HEK293 (cell line): ENCODE measurements around the gene RCN2.

Experiments used
- CTCF ChIA-PET: fragments of 350-600 bp; formaldehyde crosslinking; extraction: SDS; loops from one replicate; lab custom pipeline; 2021; ENCODE audit warnings: antibody characterized with exemption; lab: Yijun Ruan, JAX
- POLR2A ChIA-PET: fragments of 300-600 bp; formaldehyde crosslinking; extraction: SDS; loops from one replicate; lab custom pipeline; 2020; ENCODE audit warnings: antibody characterized with exemption, inconsistent platforms; lab: Yijun Ruan, JAX
- H3K27ac ChIP-seq: fragments of 200-500 bp; sonication (Bioruptor generic); 2 replicates; pipeline ENCODE4 v1.5.1; 2014; ENCODE audit warnings: low read depth, low read length, control low read depth, inconsistent platforms; ENCODE audit errors: extremely low read depth
- H3K36me3 ChIP-seq, 2 experiments: fragments of 200-500 bp in 1 of 2; sonication (Bioruptor generic) in 1 of 2; 1 replicate in 1 of 2; 2 replicates in 1 of 2; pipeline ENCODE4 v1.5.1; 2014 to 2017; ENCODE audit warnings: inconsistent platforms in 2 of 2, low read length in 2 of 2; ENCODE audit not compliant: control insufficient read depth in 2 of 2, insufficient read depth in 1 of 2
- H3K4me1 ChIP-seq: fragments of 200-500 bp; sonication (Bioruptor generic); 2 replicates; pipeline ENCODE4 v1.5.1; 2014; ENCODE audit warnings: mild to moderate bottlenecking, low read length, inconsistent platforms; ENCODE audit not compliant: control insufficient read depth, insufficient read depth
- H3K4me3 ChIP-seq: 2 replicates; pipeline ENCODE4 v1.5.1; 2011; ENCODE audit warnings: low read depth, mild to moderate bottlenecking, control low read depth, low read length, moderate library complexity
- H3K9me3 ChIP-seq: fragments of 200-500 bp; sonication (Bioruptor generic); 2 replicates; pipeline ENCODE4 v1.5.1; 2014; ENCODE audit warnings: low read depth, low read length, inconsistent platforms; ENCODE audit not compliant: control insufficient read depth, insufficient read depth
- ATF2 ChIP-seq: fragments of 450-650 bp; formaldehyde crosslinking; IDR thresholded peaks from 2 replicates; pipeline ENCODE4 v1.5.1; 2016; ENCODE audit warnings: missing biosample characterization, missing genetic modification characterization, low read depth
- FEZF1 ChIP-seq: fragments of 450-650 bp; formaldehyde crosslinking; IDR thresholded peaks from 2 replicates; pipeline ENCODE4 v1.5.1; 2016; ENCODE audit warnings: missing biosample characterization, missing genetic modification characterization
- GLIS1 ChIP-seq: fragments of 450-650 bp; formaldehyde crosslinking; IDR thresholded peaks from 2 replicates; pipeline ENCODE4 v1.5.1; 2016; ENCODE audit warnings: missing biosample characterization, missing genetic modification characterization
- IKZF3 ChIP-seq: fragments of 450-650 bp; IDR thresholded peaks from 2 replicates; pipeline ENCODE4 v1.5.0; 2018; ENCODE audit warnings: missing biosample characterization, mild to moderate bottlenecking, missing genetic modification characterization, moderate library complexity
- KLF8 ChIP-seq: fragments of 450-650 bp; formaldehyde crosslinking; IDR thresholded peaks from 2 replicates; pipeline ENCODE4 v1.5.1; 2016; ENCODE audit warnings: missing biosample characterization, missing genetic modification characterization
- PRDM10 ChIP-seq: fragments of 450-650 bp; formaldehyde crosslinking; IDR thresholded peaks from 2 replicates; pipeline ENCODE4 v1.5.1; 2016; ENCODE audit warnings: missing biosample characterization, missing genetic modification characterization
- ZNF211 ChIP-seq: fragments of 450-650 bp; formaldehyde crosslinking; IDR thresholded peaks from 2 replicates; pipeline ENCODE4 v1.5.1; 2016; ENCODE audit warnings: low read depth, missing biosample characterization, missing genetic modification characterization
- ZNF221 ChIP-seq: fragments of 450-650 bp; formaldehyde crosslinking; IDR thresholded peaks from 2 replicates; pipeline ENCODE4 v1.5.1; 2017; ENCODE audit warnings: missing biosample characterization, missing genetic modification characterization, borderline replicate concordance
- ZNF26 ChIP-seq: fragments of 450-650 bp; formaldehyde crosslinking; IDR thresholded peaks from 2 replicates; pipeline ENCODE4 v1.5.1; 2016; ENCODE audit warnings: missing biosample characterization, missing genetic modification characterization
- ZNF394 ChIP-seq: fragments of 450-650 bp; formaldehyde crosslinking; IDR thresholded peaks from 2 replicates; pipeline ENCODE4 v1.5.1; 2016; ENCODE audit warnings: missing biosample characterization, missing genetic modification characterization, mild to moderate bottlenecking, moderate library complexity, borderline replicate concordance
- ZNF426 ChIP-seq: fragments of 450-650 bp; formaldehyde crosslinking; IDR thresholded peaks from 2 replicates; pipeline ENCODE4 v1.5.1; 2017; ENCODE audit warnings: missing biosample characterization, missing genetic modification characterization, mild to moderate bottlenecking, inconsistent platforms, moderate library complexity
- ZNF558 ChIP-seq: fragments of 450-650 bp; formaldehyde crosslinking; IDR thresholded peaks from 2 replicates; pipeline ENCODE4 v1.5.1; 2016; ENCODE audit warnings: missing biosample characterization, missing genetic modification characterization
- ZNF580 ChIP-seq: fragments of 450-650 bp; formaldehyde crosslinking; IDR thresholded peaks from 2 replicates; pipeline ENCODE4 v1.5.1; 2016; ENCODE audit warnings: missing biosample characterization, missing genetic modification characterization
- ZNF701 ChIP-seq: fragments of 450-650 bp; formaldehyde crosslinking; IDR thresholded peaks from 2 replicates; pipeline ENCODE4 v1.5.1; 2016; ENCODE audit warnings: missing biosample characterization, missing genetic modification characterization
- ZNF704 ChIP-seq: fragments of 450-650 bp; formaldehyde crosslinking; IDR thresholded peaks from 2 replicates; pipeline ENCODE4 v1.5.1; 2016; ENCODE audit warnings: missing biosample characterization, missing genetic modification characterization

The RCN2 gene

GRCh38 chr15:76951220-76951619 lies 19.7 kb downstream of the RCN2 start:
- H3K36me3 ChIP-seq: peaks cover 47% of the 10 kb centered on the region in 2 experiments
- CTCF ChIA-PET: interaction anchor here (0.6 to 1.3 kb wide), 3 partner anchors 9 to 509 kb away, joined by 3 read pairs; no protein-coding TSS in a partner anchor
- TF ChIP-seq GLIS1 (tag by site-specific recombination) (0 out of 2 replicates have a peak, but pooled peaks have one; percentile 17), FEZF1 (0 out of 2 replicates have a peak, but pooled peaks have one; percentile 18), KLF8 (tag by site-specific recombination) (no peak)
- no peak overlapping the region for H3K4me3 ChIP-seq
- no peak overlapping the region for H3K27ac ChIP-seq
- H3K4me1 ChIP-seq: peaks cover 11% of the 10 kb centered on the region
- H3K9me3 ChIP-seq: no peaks in the 10 kb centered on the region
- POLR2A ChIA-PET: interaction anchor here (1.7 kb wide), 1 partner anchor 20 kb away, joined by 6 read pairs; the partner anchor contains the start of gene RCN2

- Histone ChIP-seq H3K36me3 (peaks cover 20% of the 10 kb centered on the region in 2 experiments), H3K27ac (no peak overlapping the region), H3K4me3 (no peak overlapping the region), H3K9me3 (no peaks in the 10 kb centered on the region), H3K4me1 (peaks cover 11% of the 10 kb centered on the region)
- ChIA-PET CTCF (interaction anchor here (0.8 kb wide), 1 partner anchor 19 kb away, joined by 4 read pairs; no protein-coding TSS in a partner anchor), POLR2A (interaction anchor here (0.6 to 2.0 kb wide), 3 partner anchors 12 to 788 kb away, joined by 3 to 6 read pairs (median 4); partner anchors contain the start of gene RCN2)
- TF ChIP-seq ZNF394 (tag by site-specific recombination): no peak
- TF ChIP-seq ZNF26: no peak
- no peak for TF ChIP-seq ZNF704 (tag by site-specific recombination)
- TF ChIP-seq PRDM10 (tag by site-specific recombination): no peak
- no peak for TF ChIP-seq IKZF3
- TF ChIP-seq ZNF426 (tag by site-specific recombination): no peak
- TF ChIP-seq ZNF580 (tag by site-specific recombination): no peak
- no peak for TF ChIP-seq ATF2 (tag by site-specific recombination)
- no peak for TF ChIP-seq ZNF701
- TF ChIP-seq ZNF221: no peak
- TF ChIP-seq ZNF558 (tag by site-specific recombination): no peak
- no peak for TF ChIP-seq ZNF211 (tag by site-specific recombination)
- TF ChIP-seq, all 188 proteins: peak for 0
Measured at GRCh38 chr15:76953913-76954312, 22.4 kb downstream of the RCN2 start.
